Astrocyte of the spinal cord (primary cell): ENCODE measurements around the gene DOCK4.
A peak's percentile ranks its signal among the peaks of the same experiment; 100 is the strongest.
"Not testable (repeated sequence)": the region's sequence is repeated elsewhere in the genome, so short reads cannot be mapped to it uniquely, and the experiment has no call there.

Experiments used
- DNase-seq: peaks from one replicate; pipeline ENCODE4 v3.0.0; 2011; ENCODE audit warnings: low read depth, low spot score
- H3K4me3 ChIP-seq: 2 replicates; pipeline ENCODE4 v1.5.1; 2011; ENCODE audit warnings: low read depth, mild to moderate bottlenecking, low read length, moderate library complexity
- in situ Hi-C: cut with HindIII; loops from 2 replicates; pipeline ENCODE4 v1.10.0; 2017; ENCODE audit warnings: low sequenced_read_pairs
- TF ChIP-seq, protein P1 (sequence below): IDR thresholded peaks from 2 replicates; pipeline ENCODE4 v1.5.1; 2012; ENCODE audit warnings: low read depth, mild to moderate bottlenecking, low read length, inconsistent platforms

The DOCK4 gene

DNA sequence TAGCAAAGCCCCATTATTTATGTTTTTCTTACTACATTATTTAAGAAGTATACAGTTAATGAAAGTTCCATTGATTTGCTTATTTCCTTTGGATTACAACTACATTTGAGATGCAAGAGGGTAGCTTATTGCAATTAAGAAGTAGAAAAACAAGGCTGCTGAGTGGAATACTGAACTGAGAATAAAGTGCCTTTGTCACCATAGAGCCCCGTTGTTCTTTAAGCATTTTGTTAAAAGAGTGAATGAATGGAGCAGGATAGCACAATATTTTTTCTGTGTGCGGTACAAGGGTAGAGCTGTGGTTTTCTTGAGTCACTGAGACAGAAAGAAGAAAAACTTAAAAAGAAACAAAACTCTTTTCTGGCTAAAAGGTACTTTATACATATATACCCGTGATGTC is 45.9 kb upstream of the DOCK4 start:
- in situ Hi-C loops: no loop called here
- no peak for DNase-seq
- no peak overlapping the region for H3K4me3 ChIP-seq
- TF ChIP-seq, protein P1, sequence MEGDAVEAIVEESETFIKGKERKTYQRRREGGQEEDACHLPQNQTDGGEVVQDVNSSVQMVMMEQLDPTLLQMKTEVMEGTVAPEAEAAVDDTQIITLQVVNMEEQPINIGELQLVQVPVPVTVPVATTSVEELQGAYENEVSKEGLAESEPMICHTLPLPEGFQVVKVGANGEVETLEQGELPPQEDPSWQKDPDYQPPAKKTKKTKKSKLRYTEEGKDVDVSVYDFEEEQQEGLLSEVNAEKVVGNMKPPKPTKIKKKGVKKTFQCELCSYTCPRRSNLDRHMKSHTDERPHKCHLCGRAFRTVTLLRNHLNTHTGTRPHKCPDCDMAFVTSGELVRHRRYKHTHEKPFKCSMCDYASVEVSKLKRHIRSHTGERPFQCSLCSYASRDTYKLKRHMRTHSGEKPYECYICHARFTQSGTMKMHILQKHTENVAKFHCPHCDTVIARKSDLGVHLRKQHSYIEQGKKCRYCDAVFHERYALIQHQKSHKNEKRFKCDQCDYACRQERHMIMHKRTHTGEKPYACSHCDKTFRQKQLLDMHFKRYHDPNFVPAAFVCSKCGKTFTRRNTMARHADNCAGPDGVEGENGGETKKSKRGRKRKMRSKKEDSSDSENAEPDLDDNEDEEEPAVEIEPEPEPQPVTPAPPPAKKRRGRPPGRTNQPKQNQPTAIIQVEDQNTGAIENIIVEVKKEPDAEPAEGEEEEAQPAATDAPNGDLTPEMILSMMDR: no peak

DNA sequence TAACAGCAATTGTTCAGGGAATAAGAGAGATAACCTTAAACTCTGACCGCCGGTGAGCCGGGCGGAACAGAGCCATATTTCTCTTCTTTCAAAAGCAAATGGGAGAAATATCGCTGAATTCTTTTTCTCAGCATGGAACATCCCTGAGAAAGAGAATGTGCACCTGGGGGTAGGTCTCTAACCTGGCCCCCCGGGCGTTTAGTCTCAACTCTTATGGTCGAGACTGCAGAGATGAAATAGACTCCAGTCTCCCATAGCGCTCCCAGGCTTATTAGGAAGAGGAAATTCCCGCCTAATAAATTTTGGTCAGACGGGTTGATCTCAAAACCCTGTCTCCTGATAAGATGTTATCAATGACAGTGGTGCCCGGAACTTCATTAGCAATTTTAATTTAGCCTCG is 43.8 kb upstream of the DOCK4 start:
- in situ Hi-C loops, H3K4me3 ChIP-seq, DNase-seq: not testable (repeated sequence)

DNA sequence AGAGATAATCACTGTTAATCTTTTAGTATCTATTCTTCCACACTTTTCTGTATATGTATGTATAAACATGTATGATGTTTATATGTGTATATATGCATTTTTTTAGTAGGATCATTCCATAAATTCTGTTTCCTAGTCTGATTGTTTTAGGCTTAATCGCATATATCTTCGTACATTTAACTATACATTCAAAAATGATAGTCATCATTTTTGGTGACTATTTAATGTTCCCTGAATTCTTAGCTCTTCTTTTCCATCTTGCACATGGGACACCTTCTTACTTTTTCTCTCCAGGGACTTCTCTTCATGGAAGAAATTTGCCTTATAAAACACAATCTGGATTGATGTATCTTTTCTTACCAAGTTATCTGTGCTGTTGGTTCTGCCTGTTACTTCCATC is 42.4 kb upstream of the DOCK4 start:
- TF ChIP-seq, protein P1: no peak
- in situ Hi-C loops: no loop called here
- H3K4me3 ChIP-seq: no peak overlapping the region

DNA sequence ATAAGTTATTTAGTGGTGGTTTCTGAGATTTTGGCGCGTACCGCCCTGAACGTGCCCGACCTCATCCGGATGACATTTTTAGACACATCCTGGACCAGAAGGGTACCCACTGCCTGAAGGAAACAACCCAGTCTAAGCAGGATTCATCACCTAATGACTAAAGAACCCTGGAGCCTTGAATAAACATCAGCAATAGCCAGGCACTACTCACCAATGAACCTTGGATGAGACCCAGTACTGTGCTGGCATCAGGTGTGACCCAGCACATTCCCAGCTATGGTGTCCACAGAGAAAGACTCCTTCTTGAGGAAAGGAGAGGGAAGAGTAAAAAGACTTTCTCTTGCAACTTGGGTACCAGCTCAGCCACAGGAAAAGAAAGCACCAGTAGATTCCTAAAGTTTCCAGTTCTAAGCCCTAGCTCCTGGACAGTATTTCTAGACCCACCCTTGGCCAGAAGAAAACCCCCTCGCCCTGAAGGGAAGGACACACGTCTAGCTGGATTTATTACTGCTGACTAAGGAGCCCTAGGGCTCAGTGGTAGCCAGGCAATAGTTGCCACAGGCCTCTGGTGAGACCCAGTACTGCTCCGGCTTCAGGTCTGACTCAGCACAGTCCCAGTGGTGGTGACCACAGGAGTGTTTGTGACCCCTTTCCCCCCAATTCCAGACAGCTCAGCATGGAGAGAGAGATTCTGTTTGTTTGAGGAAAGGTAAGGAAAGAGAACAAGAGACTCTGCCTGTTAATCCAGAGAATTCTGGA is 32.8 kb upstream of the DOCK4 start:
- TF ChIP-seq, protein P1: no peak
- no peak overlapping the region for H3K4me3 ChIP-seq
- in situ Hi-C loops: no loop called here
- DNase-seq: peak; percentile 52

More for the DNA sequence above, 42.4 kb upstream of the DOCK4 start:
- DNase-seq: no peak

DNA sequence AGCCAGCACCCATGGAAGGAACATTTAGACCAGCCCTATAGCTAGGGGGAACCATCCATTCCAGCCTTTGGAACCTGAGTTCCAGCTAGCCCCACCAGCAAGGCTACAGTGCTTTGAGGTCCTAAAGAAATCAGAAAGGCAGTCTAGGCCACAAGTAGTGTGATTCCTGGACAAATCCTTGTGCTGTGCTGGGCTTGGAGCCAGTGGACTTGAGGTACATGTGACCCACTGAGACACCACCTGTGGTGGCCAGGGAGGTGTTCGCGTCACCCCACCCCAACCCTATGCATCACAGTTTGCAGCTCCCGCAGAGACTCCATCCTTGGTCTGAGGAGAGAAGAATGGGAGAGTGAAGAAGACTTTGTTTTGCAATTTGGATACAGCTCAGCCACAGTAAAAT is 32.1 kb upstream of the DOCK4 start:
- in situ Hi-C loops: no loop called here
- TF ChIP-seq, protein P1: no peak
- no peak for DNase-seq
- H3K4me3 ChIP-seq: no peak overlapping the region

DNA sequence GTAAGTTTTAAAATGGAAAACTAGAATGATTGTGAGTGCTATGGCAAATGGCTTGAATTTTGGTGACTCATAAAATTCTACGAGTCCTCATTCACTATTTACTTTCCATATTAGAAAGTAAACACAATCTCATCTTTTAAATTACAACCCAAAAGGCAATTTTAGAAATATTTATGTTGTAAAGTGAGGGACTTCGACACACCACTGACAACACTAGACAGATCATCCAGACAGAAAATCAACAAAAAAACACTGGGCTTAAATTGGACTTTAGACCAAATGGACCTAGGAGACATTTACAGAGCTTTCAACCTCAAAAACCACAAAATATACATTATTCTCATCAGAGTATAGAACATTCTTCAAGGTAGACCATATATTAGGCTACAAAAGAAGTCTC is 30.4 kb upstream of the DOCK4 start:
- in situ Hi-C loops: no loop called here
- TF ChIP-seq, protein P1: no peak
- no peak for DNase-seq
- H3K4me3 ChIP-seq: no peak overlapping the region

DNA sequence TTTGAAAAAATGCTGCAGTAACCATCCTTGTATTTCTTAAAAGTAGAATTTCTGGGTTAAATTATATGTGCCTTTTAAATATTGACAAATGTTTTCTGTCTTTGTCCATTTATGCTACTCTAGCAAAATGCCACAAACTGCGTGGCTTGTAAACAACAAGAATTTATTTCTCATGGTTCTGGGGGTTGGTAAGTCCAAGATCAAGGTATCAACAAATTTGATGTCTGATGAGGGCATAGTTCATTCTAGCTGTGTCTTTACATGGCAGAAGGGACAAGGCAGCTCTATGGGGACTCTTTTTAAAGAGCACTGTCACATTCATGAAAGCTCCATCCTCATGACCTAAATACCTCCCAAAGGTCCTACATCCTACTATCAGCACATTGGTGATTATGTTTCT is 27.9 kb upstream of the DOCK4 start:
- no peak overlapping the region for H3K4me3 ChIP-seq
- TF ChIP-seq, protein P1: no peak
- DNase-seq: no peak
- in situ Hi-C loops: no loop called here
